Measurements from ENCODE around the gene C1orf116. TPM values are rescaled to one million over a fixed set of nuclear protein-coding genes. Genes with fewer than 3 reads are reported as not detected.

Gene C1orf116
- total RNA-seq, 4 donors from 2014 or later = 52.8 to 173 (median 86.4) TPM

- WGBS, 2 donors = 62 to 80% methylated on average over 3 of the region's 3 CpGs
- peaks cover 14 to 65% (median 19%) of the 10 kb centered on the region in 3 donors for H3K4me1 ChIP-seq
- no peak for TF ChIP-seq POLR2A (IDR thresholded peaks at IDR 0.05)
- TF ChIP-seq CTCF (IDR thresholded peaks at IDR 0.05) = no peak
- peaks cover 0 to 8% (median 0%) of the 10 kb centered on the region in 3 donors for H3K36me3 ChIP-seq
- no peaks in the 10 kb centered on the region for H3K27me3 ChIP-seq
- no peak overlapping the region for H3K27ac ChIP-seq
- no peaks in the 10 kb centered on the region for H3K9me3 ChIP-seq
- intact Hi-C loops (cut with DNase I) = no loop called here
- DNase-seq = no peak
- H3K4me3 ChIP-seq = no peak overlapping the region
Measured at GRCh38 chr1:207055386-207056001, 22.9 kb upstream of the C1orf116 start.

GRCh38 chr1:207054491-207054890, 21.9 kb upstream of the C1orf116 start:
- intact Hi-C loops (cut with DNase I) = no loop called here
- WGBS, 2 donors = 4 to 21% methylated on average over 2 of the region's 2 CpGs
- Histone ChIP-seq H3K9me3 (no peaks in the 10 kb centered on the region), H3K36me3 (peaks cover 0 to 1% (median 0%) of the 10 kb centered on the region in 3 donors), H3K4me3 (peak overlapping the region in 1 of 4 donors; percentile 67), H3K27me3 (no peaks in the 10 kb centered on the region), H3K4me1 (peaks cover 14 to 59% (median 14%) of the 10 kb centered on the region in 3 donors), H3K27ac (peak overlapping the region in 3 of 4 donors; percentile 23 to 99 (median 96))
- no peak for TF ChIP-seq POLR2A (IDR thresholded peaks at IDR 0.05)
- no peak for TF ChIP-seq CTCF (IDR thresholded peaks at IDR 0.05)
- no peak for DNase-seq

GRCh38 chr1:207052911-207053769, 20.6 kb upstream of the C1orf116 start, which contains the start of gene PFKFB2:
Gene PFKFB2, plus strand, starts transcription at chr1:207053275. Its CDS starts 1,443 bp downstream, at chr1:207054718.
- TF ChIP-seq CTCF (IDR thresholded peaks at IDR 0.05) (peak in 5 of 6 experiments; percentile 16 to 59 (median 42)), POLR2A (IDR thresholded peaks at IDR 0.05) (peak in 3 of 4 donors; percentile 89 to 93 (median 90))
- Histone ChIP-seq H3K27me3 (no peaks in the 10 kb centered on the region), H3K9me3 (no peaks in the 10 kb centered on the region), H3K4me3 (peak within 1 kb of the TSS; percentile 55 to 86 (median 72)), H3K27ac (peak within 1 kb of the TSS; percentile 95 to 99 (median 96)), H3K36me3 (peaks cover 0 to 15% (median 6%) of the 10 kb centered on the region in 3 donors), H3K4me1 (peaks cover 14 to 66% (median 27%) of the 10 kb centered on the region in 3 donors)
- WGBS, 2 donors = 5 to 9% methylated on average over 17 of the region's 56 CpGs
- intact Hi-C loops (cut with DNase I) = no loop called here
- DNase-seq = peak; percentile 89

- peaks cover 14 to 78% (median 33%) of the 10 kb centered on the region in 3 donors for H3K4me1 ChIP-seq
- 30 to 49% methylated on average over 14 to 15 of the region's 15 CpGs for WGBS, 2 donors
Measured at GRCh38 chr1:207051191-207051943, 18.8 kb upstream of the C1orf116 start, which contains the start of gene YOD1. Gene YOD1, minus strand, starts transcription at chr1:207051208. Its CDS starts 178 bp downstream, at chr1:207051030.

More at GRCh38 chr1:207051191-207051943, 18.8 kb upstream of the C1orf116 start, which contains the start of gene YOD1:
- intact Hi-C loops (cut with DNase I) = no loop called here
- peak within 1 kb of the TSS; percentile 86 to 97 (median 90) for H3K4me3 ChIP-seq
- no peaks in the 10 kb centered on the region for H3K27me3 ChIP-seq
- no peak for TF ChIP-seq CTCF (IDR thresholded peaks at IDR 0.05)
- TF ChIP-seq POLR2A (IDR thresholded peaks at IDR 0.05) = no peak
- H3K9me3 ChIP-seq = no peaks in the 10 kb centered on the region
- H3K27ac ChIP-seq = peak within 1 kb of the TSS; percentile 95 to 99 (median 96)
- DNase-seq = no peak
- H3K36me3 ChIP-seq = peaks cover 0 to 31% (median 6%) of the 10 kb centered on the region in 3 donors
